ENCODE results near the gene SAMD4A.
A peak's percentile ranks its signal among the peaks of the same experiment; 100 is the strongest.

Gene SAMD4A

GRCh38 chr14:54629635-54630360 is 62.9 kb downstream of the SAMD4A start:
- FAIRE-seq (no peak), DNase-seq (ENCODE audit: low spot score) (no peak)

GRCh38 chr14:54631016-54631415 is 64.1 kb downstream of the SAMD4A start:
- FAIRE-seq (no peak), DNase-seq (ENCODE audit: low spot score) (no peak)

- no peak for FAIRE-seq
- DNase-seq (ENCODE audit: low spot score), result no peak
Measured at GRCh38 chr14:54632452-54632851, 65.5 kb downstream of the SAMD4A start.

- DNase-seq (ENCODE audit: low spot score) (no peak), FAIRE-seq (no peak)
Measured at GRCh38 chr14:54633076-54633475, 66.1 kb downstream of the SAMD4A start.

- DNase-seq (ENCODE audit: low spot score), result no peak
- no peak for FAIRE-seq
Measured at GRCh38 chr14:54637270-54638134, 70.6 kb downstream of the SAMD4A start.

- FAIRE-seq, result no peak
Measured at GRCh38 chr14:54638135-54638446, 71.2 kb downstream of the SAMD4A start.

GRCh38 chr14:54639611-54640010 is 72.7 kb downstream of the SAMD4A start:
- no peak for FAIRE-seq
- DNase-seq (ENCODE audit: low spot score), result no peak

More at GRCh38 chr14:54638135-54638446, 71.2 kb downstream of the SAMD4A start:
- DNase-seq (ENCODE audit: low spot score), result peak; percentile 18

- no peak for DNase-seq (ENCODE audit: low spot score)
Measured at GRCh38 chr14:54640506-54640905, 73.6 kb downstream of the SAMD4A start.

GRCh38 chr14:54642121-54642520 is 75.2 kb downstream of the SAMD4A start:
- no peak for FAIRE-seq
- no peak for DNase-seq (ENCODE audit: low spot score)

More at GRCh38 chr14:54640506-54640905, 73.6 kb downstream of the SAMD4A start:
- no peak for FAIRE-seq

- DNase-seq (ENCODE audit: low spot score) (no peak), FAIRE-seq (no peak)
Measured at GRCh38 chr14:54642801-54643695, 76.1 kb downstream of the SAMD4A start.

GRCh38 chr14:54643696-54644176 is 76.8 kb downstream of the SAMD4A start:
- FAIRE-seq (no peak), DNase-seq (ENCODE audit: low spot score) (no peak)

GRCh38 chr14:54645639-54646038 is 78.7 kb downstream of the SAMD4A start:
- FAIRE-seq (no peak), DNase-seq (ENCODE audit: low spot score) (no peak)

GRCh38 chr14:54646626-54647025 is 79.7 kb downstream of the SAMD4A start:
- FAIRE-seq (no peak), DNase-seq (ENCODE audit: low spot score) (no peak)

GRCh38 chr14:54647378-54647777 is 80.5 kb downstream of the SAMD4A start:
- DNase-seq (ENCODE audit: low spot score), result no peak
- FAIRE-seq, result no peak

- no peak for FAIRE-seq
- DNase-seq (ENCODE audit: low spot score), result no peak
Measured at GRCh38 chr14:54649056-54649455, 82.1 kb downstream of the SAMD4A start.

- peak; percentile 86 for DNase-seq (ENCODE audit: low spot score)
- FAIRE-seq, result peak; percentile 71
Measured at GRCh38 chr14:54650331-54650958, 83.5 kb downstream of the SAMD4A start.

- no peak for DNase-seq (ENCODE audit: low spot score)
- FAIRE-seq, result no peak
Measured at GRCh38 chr14:54650959-54651351, 84.0 kb downstream of the SAMD4A start.

- DNase-seq (ENCODE audit: low spot score), result no peak
- no peak for FAIRE-seq
Measured at GRCh38 chr14:54651649-54652048, 84.7 kb downstream of the SAMD4A start.

GRCh38 chr14:54652188-54652587 is 85.3 kb downstream of the SAMD4A start:
- peak; percentile 94 for FAIRE-seq

GRCh38 chr14:54652605-54653052 is 85.7 kb downstream of the SAMD4A start:
- DNase-seq (ENCODE audit: low spot score) (peak; percentile 10), FAIRE-seq (no peak)

More at GRCh38 chr14:54652188-54652587, 85.3 kb downstream of the SAMD4A start:
- DNase-seq (ENCODE audit: low spot score), result peak; percentile 93

Measured in RCC 7860 (cell line).